Neural cell (in vitro differentiated cells): Measurements from ENCODE around the gene CD226. TPM values are rescaled to one million over a fixed set of nuclear protein-coding genes. Genes with fewer than 3 reads are reported as not detected.

Experiments used
- H2AFZ ChIP-seq: fragments of 200-600, 300-800 bp; sonication (generic), shearing (Covaris generic); 2 replicates; pipeline ENCODE4 v1.6.0; 2014; ENCODE audit warnings: low read depth, mild to moderate bottlenecking, antibody characterized with exemption, low read length, moderate library complexity
- H3F3A ChIP-seq: fragments of 200-600 bp; shearing (Covaris generic); 2 replicates; pipeline ENCODE4 v1.6.1; 2016; ENCODE audit warnings: mild to moderate bottlenecking, moderate library complexity, mixed read lengths, antibody characterized with exemption, low read length; ENCODE audit not compliant: insufficient read depth, poor library complexity, severe bottlenecking
- H3K27ac ChIP-seq: fragments of 200-600, 300-800 bp; sonication (generic), shearing (Covaris generic); 2 replicates; pipeline ENCODE4 v1.5.1; 2014; ENCODE audit warnings: mild to moderate bottlenecking, low read length, moderate library complexity
- H3K27me3 ChIP-seq: fragments of 300-800, 200-600 bp; sonication (generic), shearing (Covaris generic); 2 replicates; pipeline ENCODE4 v1.6.0; 2014; ENCODE audit warnings: mild to moderate bottlenecking, low read depth, low read length, moderate library complexity; ENCODE audit not compliant: insufficient read depth
- H3K36me3 ChIP-seq: fragments of 300-800, 200-600 bp; sonication (generic), shearing (Covaris generic); 2 replicates; pipeline ENCODE4 v1.5.1; 2014; ENCODE audit warnings: mild to moderate bottlenecking, antibody characterized with exemption, low read length, moderate library complexity; ENCODE audit not compliant: insufficient read depth
- H3K4me2 ChIP-seq: fragments of 300-800, 200-600 bp; sonication (generic), shearing (Covaris generic); 2 replicates; pipeline ENCODE4 v1.6.0; 2014; ENCODE audit warnings: mild to moderate bottlenecking, low read length
- H3K4me3 ChIP-seq: fragments of 300-800, 200-600 bp; sonication (generic), shearing (Covaris generic); 2 replicates; pipeline ENCODE4 v1.5.1; 2014; ENCODE audit warnings: mild to moderate bottlenecking, low read length, moderate library complexity
- H3K79me2 ChIP-seq: fragments of 200-600 bp; shearing (Covaris generic); replicated peaks from 2 replicates; pipeline ENCODE4 v1.6.0; 2014; ENCODE audit warnings: mild to moderate bottlenecking, low read length, moderate library complexity; ENCODE audit not compliant: insufficient read depth
- H3K9ac ChIP-seq: fragments of 300-800, 200-600 bp; sonication (generic), shearing (Covaris generic); 2 replicates; pipeline ENCODE4 v1.6.1; 2016; ENCODE audit warnings: mild to moderate bottlenecking, low read length, mixed read lengths
- H3K9me2 ChIP-seq: fragments of 200-600 bp; shearing (Covaris generic); 2 replicates; pipeline ENCODE4 v1.6.1; 2016; ENCODE audit warnings: mild to moderate bottlenecking, low read length, mixed read lengths; ENCODE audit not compliant: insufficient read depth
- H3K9me3 ChIP-seq: fragments of 200-600, 300-800 bp; sonication (generic), shearing (Covaris generic); 2 replicates; pipeline ENCODE4 v1.6.1; 2016; ENCODE audit warnings: mild to moderate bottlenecking, mixed run types, low read length, moderate library complexity, mixed read lengths
- H4K20me1 ChIP-seq: fragments of 200-600 bp; shearing (Covaris generic); 2 replicates; pipeline ENCODE4 v1.6.1; 2016; ENCODE audit warnings: mild to moderate bottlenecking, mixed run types; ENCODE audit not compliant: insufficient read depth
- CTCF ChIP-seq: fragments of 450-650 bp; IDR thresholded peaks from 2 replicates; pipeline ENCODE4 v1.5.1; 2014; ENCODE audit warnings: antibody characterized with exemption, mild to moderate bottlenecking, moderate library complexity; ENCODE audit not compliant: poor library complexity, severe bottlenecking
- EP300 ChIP-seq: fragments of 450-650 bp; conservative IDR thresholded peaks from 2 replicates; pipeline ENCODE4 v1.6.1; 2014; ENCODE audit warnings: antibody characterized with exemption, mild to moderate bottlenecking, moderate library complexity; ENCODE audit not compliant: poor library complexity, severe bottlenecking
- EZH2 ChIP-seq: fragments of 200-600, 300-800 bp; shearing (Covaris generic), sonication (generic); IDR thresholded peaks from 2 replicates; pipeline ENCODE4 v1.6.1; 2014; ENCODE audit warnings: antibody characterized with exemption, low read length, borderline replicate concordance, mild to moderate bottlenecking; ENCODE audit not compliant: insufficient read depth, poor library complexity, severe bottlenecking
- MXI1 ChIP-seq: fragments of 450-650 bp; conservative IDR thresholded peaks from 2 replicates; pipeline ENCODE4 v1.6.1; 2014; ENCODE audit warnings: antibody characterized with exemption, mild to moderate bottlenecking; ENCODE audit not compliant: poor library complexity, severe bottlenecking
- POLR2AphosphoS5 ChIP-seq: IDR thresholded peaks from 2 replicates; pipeline ENCODE4 v1.6.1; 2012
- RAD21 ChIP-seq: fragments of 450-650 bp; conservative IDR thresholded peaks from 2 replicates; pipeline ENCODE4 v1.6.1; 2014; ENCODE audit warnings: antibody characterized with exemption, mild to moderate bottlenecking, moderate library complexity
- REST ChIP-seq: IDR thresholded peaks from 2 replicates; pipeline ENCODE4 v1.6.1; 2012; ENCODE audit warnings: borderline replicate concordance
- SMC3 ChIP-seq: fragments of 450-650 bp; conservative IDR thresholded peaks from 2 replicates; pipeline ENCODE4 v1.6.1; 2014; ENCODE audit warnings: antibody characterized with exemption, mild to moderate bottlenecking, moderate library complexity; ENCODE audit not compliant: poor library complexity
- TAF1 ChIP-seq: IDR thresholded peaks from 2 replicates; pipeline ENCODE4 v1.6.1; 2012; ENCODE audit warnings: low read depth
- polyA plus RNA-seq: library from polyadenylated mRNA; depleted of rRNA; stranded (reverse); fragments of >200 nt; gene quantifications from 2 replicates; pipeline ENCODE4 v1.2.3, GENCODE V29; 2014

CD226 gene
- polyA plus RNA-seq, 1 donor from 2014 or later, result 0.11 TPM

- Histone ChIP-seq H3K9me3 (no peaks in the 10 kb centered on the region), H3K9ac (no peak overlapping the region), H3K4me2 (no peak overlapping the region), H3K4me3 (no peak overlapping the region), H3K9me2 (no peaks in the 10 kb centered on the region), H3K27ac (no peak overlapping the region), H3K27me3 (no peaks in the 10 kb centered on the region), H2AFZ (no peak overlapping the region), H3K79me2 (no peaks in the 10 kb centered on the region), H3F3A (no peaks in the 10 kb centered on the region), H4K20me1 (no peaks in the 10 kb centered on the region), H3K36me3 (no peaks in the 10 kb centered on the region)
- TF ChIP-seq SMC3, result no peak
- TF ChIP-seq POLR2AphosphoS5, result no peak
- no peak for TF ChIP-seq TAF1
- TF ChIP-seq REST, result no peak
- no peak for TF ChIP-seq EZH2
- no peak for TF ChIP-seq RAD21
- TF ChIP-seq EP300, result no peak
- TF ChIP-seq MXI1, result no peak
- no peak for TF ChIP-seq CTCF
Observed at GRCh38 chr18:69843015-69843414, 104.7 kb downstream of the CD226 start.

GRCh38 chr18:69841117-69841516 is 106.6 kb downstream of the CD226 start:
- Histone ChIP-seq H3K4me2 (no peak overlapping the region), H4K20me1 (no peaks in the 10 kb centered on the region)

More at GRCh38 chr18:69841117-69841516, 106.6 kb downstream of the CD226 start:
- no peaks in the 10 kb centered on the region for H3K79me2 ChIP-seq
- no peak overlapping the region for H3K9ac ChIP-seq
- TF ChIP-seq MXI1, result no peak
- no peak for TF ChIP-seq POLR2AphosphoS5
- no peak for TF ChIP-seq REST
- TF ChIP-seq TAF1, result no peak
- TF ChIP-seq RAD21, result no peak
- no peak for TF ChIP-seq EZH2
- no peak for TF ChIP-seq CTCF
- no peak for TF ChIP-seq SMC3
- no peak for TF ChIP-seq EP300
- H3K4me3 ChIP-seq, result no peak overlapping the region
- H3K9me2 ChIP-seq, result no peaks in the 10 kb centered on the region
- H3K27ac ChIP-seq, result no peak overlapping the region
- no peak overlapping the region for H2AFZ ChIP-seq
- no peaks in the 10 kb centered on the region for H3F3A ChIP-seq
- H3K27me3 ChIP-seq, result no peaks in the 10 kb centered on the region
- no peaks in the 10 kb centered on the region for H3K36me3 ChIP-seq
- H3K9me3 ChIP-seq, result no peaks in the 10 kb centered on the region
